ENCODE measurements around the gene WDR93. TPM values are rescaled to one million over a fixed set of nuclear protein-coding genes. Genes with fewer than 3 reads are reported as not detected.

WDR93 gene
- total RNA-seq, 1 donor from 2014 or later = not detected

DNA sequence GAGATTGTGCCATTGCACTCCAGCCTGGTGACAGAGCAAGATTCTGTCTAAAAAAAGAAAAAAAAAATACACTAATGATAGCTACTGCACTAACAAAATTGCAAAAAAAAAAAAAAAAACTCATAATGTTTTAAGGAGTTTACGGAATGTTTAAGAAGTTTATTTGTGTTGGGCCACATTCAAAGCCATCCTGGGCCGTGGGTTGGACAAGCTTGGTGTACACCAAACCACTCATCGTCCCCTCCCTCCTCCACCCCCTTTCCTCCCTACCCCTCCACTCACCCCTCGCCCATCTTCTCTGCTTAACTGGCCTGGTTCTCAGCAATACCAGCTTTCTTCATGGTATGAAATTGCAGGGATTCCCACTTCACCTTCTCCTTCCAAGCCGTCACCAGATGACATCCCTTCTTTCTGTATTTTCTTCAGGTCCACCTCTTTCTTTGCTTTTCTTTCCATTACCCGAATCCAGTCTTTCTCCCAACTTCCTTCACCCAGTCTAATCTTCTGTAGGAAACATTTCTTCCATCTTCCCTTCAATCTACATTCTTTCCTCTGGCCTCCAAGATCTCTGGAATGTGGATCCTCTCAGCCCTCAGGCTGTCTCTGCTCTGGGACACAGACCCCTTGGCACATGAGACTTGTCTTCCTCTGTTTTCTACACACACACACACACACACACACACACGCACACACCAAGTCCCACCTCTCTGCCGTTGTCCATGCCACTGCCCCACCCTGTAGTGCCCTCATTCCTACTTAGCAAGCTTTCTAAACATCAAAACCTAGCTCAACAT lies 63.9 kb downstream of the WDR93 start:
- intact Hi-C loops (cut with DNase I) = no loop called here

DNA sequence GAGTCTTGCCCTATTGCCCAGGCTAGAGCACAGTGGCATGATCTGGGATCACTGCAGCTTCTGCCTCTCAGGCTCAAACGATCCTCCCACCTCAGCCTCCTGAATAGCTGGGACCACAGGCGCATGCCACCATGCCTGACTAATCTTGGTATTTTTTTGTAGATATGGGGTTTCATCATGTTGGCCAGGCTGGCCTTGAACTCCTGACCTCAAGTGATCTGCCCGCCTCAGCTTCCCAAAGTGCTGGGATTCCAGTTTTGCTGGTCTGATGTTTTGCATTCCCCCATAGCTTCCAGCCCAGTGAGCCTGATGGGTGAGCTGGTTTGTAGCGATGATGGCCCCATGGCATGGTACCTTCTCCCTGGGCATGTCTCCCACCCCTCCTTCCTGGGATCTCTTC lies 65.1 kb downstream of the WDR93 start:
- H3K4me1 ChIP-seq = peaks cover 11% of the 10 kb centered on the region
- no peaks in the 10 kb centered on the region for H3K27me3 ChIP-seq
- no peak overlapping the region for H3K27ac ChIP-seq
- intact Hi-C loops (cut with DNase I) = no loop called here
- no peaks in the 10 kb centered on the region for H3K36me3 ChIP-seq
- no peak for DNase-seq (ENCODE audit: extremely low spot score in 2 of 2)
- no peak overlapping the region for H3K4me3 ChIP-seq
- H3K9me3 ChIP-seq = no peaks in the 10 kb centered on the region
- TF ChIP-seq POLR2A (IDR thresholded peaks at IDR 0.05) = no peak
- no peak for TF ChIP-seq POLR2AphosphoS5 (IDR thresholded peaks at IDR 0.05; ENCODE audit: insufficient read depth in 1 of 2, low read depth in 1 of 2)
- TF ChIP-seq, protein P1, sequence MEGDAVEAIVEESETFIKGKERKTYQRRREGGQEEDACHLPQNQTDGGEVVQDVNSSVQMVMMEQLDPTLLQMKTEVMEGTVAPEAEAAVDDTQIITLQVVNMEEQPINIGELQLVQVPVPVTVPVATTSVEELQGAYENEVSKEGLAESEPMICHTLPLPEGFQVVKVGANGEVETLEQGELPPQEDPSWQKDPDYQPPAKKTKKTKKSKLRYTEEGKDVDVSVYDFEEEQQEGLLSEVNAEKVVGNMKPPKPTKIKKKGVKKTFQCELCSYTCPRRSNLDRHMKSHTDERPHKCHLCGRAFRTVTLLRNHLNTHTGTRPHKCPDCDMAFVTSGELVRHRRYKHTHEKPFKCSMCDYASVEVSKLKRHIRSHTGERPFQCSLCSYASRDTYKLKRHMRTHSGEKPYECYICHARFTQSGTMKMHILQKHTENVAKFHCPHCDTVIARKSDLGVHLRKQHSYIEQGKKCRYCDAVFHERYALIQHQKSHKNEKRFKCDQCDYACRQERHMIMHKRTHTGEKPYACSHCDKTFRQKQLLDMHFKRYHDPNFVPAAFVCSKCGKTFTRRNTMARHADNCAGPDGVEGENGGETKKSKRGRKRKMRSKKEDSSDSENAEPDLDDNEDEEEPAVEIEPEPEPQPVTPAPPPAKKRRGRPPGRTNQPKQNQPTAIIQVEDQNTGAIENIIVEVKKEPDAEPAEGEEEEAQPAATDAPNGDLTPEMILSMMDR (IDR thresholded peaks at IDR 0.05) = no peak

More for the DNA sequence above, 63.9 kb downstream of the WDR93 start:
- no peak for DNase-seq (ENCODE audit: extremely low spot score in 2 of 2)
- Histone ChIP-seq H3K9me3 (no peaks in the 10 kb centered on the region), H3K4me1 (peaks cover 15% of the 10 kb centered on the region), H3K4me3 (no peak overlapping the region), H3K27ac (no peak overlapping the region), H3K27me3 (no peaks in the 10 kb centered on the region), H3K36me3 (no peaks in the 10 kb centered on the region)
- TF ChIP-seq, protein P1 (IDR thresholded peaks at IDR 0.05) = no peak
- TF ChIP-seq POLR2A (IDR thresholded peaks at IDR 0.05) = no peak
- no peak for TF ChIP-seq POLR2AphosphoS5 (IDR thresholded peaks at IDR 0.05; ENCODE audit: insufficient read depth in 1 of 2, low read depth in 1 of 2)

DNA sequence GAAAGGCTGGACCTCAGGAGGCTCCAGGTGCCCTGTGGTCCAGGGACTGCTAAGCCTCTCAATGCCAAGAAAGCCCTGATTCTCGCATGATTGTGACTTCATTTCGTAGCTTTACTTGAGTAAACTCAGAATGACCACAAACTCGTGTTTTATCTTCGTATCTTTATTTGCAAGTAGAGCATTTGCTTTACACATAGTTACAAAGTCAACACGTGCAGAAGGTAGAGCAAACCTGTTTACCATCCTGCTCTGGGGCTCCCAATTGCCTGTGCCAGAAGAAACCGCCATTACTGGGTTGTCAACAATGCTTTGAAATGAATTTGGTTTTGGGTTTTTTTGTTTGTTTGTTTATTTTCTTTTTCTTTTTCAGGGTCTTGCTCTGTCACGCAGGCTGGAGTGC lies 66.3 kb downstream of the WDR93 start:
- H3K27ac ChIP-seq = no peak overlapping the region
- no peaks in the 10 kb centered on the region for H3K27me3 ChIP-seq
- TF ChIP-seq POLR2A (IDR thresholded peaks at IDR 0.05) (no peak), POLR2AphosphoS5 (IDR thresholded peaks at IDR 0.05; ENCODE audit: insufficient read depth in 1 of 2, low read depth in 1 of 2) (no peak)
- TF ChIP-seq, protein P1 (IDR thresholded peaks at IDR 0.05) = no peak
- peaks cover 16% of the 10 kb centered on the region for H3K4me1 ChIP-seq
- DNase-seq (ENCODE audit: extremely low spot score in 2 of 2) = no peak
- no peaks in the 10 kb centered on the region for H3K36me3 ChIP-seq
- no peaks in the 10 kb centered on the region for H3K9me3 ChIP-seq
- intact Hi-C loops (cut with DNase I) = no loop called here
- H3K4me3 ChIP-seq = no peak overlapping the region

DNA sequence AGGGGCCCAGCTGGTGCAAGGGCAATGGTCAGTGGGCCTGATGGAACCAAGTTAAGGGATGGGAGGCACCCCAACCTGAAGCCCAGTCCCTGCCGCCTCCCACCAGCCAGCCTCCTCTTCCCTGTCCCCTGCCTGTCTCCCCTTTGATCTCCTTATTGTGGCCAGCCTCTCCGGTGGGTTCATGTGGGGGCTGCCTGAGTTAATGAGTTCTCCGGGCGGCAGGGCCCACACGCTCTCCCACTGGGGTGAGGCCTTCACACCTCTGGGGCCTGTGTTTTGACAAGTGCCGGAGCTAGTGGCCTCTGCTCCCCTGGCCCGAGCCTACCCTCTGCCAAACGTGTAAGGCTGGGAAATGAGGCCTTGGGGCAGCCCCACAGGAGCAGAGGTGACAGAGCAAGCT lies 67.7 kb downstream of the WDR93 start:
- H3K36me3 ChIP-seq = no peaks in the 10 kb centered on the region
- intact Hi-C loops (cut with DNase I) = no loop called here
- TF ChIP-seq POLR2AphosphoS5 (IDR thresholded peaks at IDR 0.05; ENCODE audit: insufficient read depth in 1 of 2, low read depth in 1 of 2) = no peak
- no peak for TF ChIP-seq POLR2A (IDR thresholded peaks at IDR 0.05)
- TF ChIP-seq, protein P1 (IDR thresholded peaks at IDR 0.05) = no peak

DNA sequence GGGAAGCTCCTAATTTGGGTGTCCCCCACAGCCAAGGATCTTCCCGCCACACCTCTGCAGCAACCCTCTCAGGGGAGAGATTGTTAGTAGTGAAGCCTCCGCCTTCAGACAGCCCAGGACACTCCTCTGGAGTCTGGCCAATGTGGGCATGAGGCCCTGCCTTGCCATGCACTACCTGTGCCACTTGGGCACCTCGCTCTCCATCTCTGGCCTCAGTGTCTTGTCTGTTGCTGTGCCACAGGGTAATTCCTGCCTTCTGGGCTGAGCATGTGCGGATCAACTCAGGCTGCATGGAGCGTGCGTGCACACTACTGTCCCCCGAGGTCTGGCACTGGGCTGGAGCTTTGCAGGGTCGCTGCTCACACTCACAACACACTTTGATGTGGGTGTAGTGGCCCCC lies 68.4 kb downstream of the WDR93 start:
- no peak overlapping the region for H3K27ac ChIP-seq

More for the DNA sequence above, 67.7 kb downstream of the WDR93 start:
- H3K27ac ChIP-seq = no peak overlapping the region
- H3K27me3 ChIP-seq = no peaks in the 10 kb centered on the region
- no peak for DNase-seq (ENCODE audit: extremely low spot score in 2 of 2)
- no peaks in the 10 kb centered on the region for H3K9me3 ChIP-seq
- no peak overlapping the region for H3K4me3 ChIP-seq
- peaks cover 18% of the 10 kb centered on the region for H3K4me1 ChIP-seq

More for the DNA sequence above, 68.4 kb downstream of the WDR93 start:
- H3K27me3 ChIP-seq = no peaks in the 10 kb centered on the region
- DNase-seq (ENCODE audit: extremely low spot score in 2 of 2) = peak in 1 of 2 donors; percentile 83
- peaks cover 18% of the 10 kb centered on the region for H3K4me1 ChIP-seq
- no peaks in the 10 kb centered on the region for H3K9me3 ChIP-seq
- H3K4me3 ChIP-seq = no peak overlapping the region
- no peaks in the 10 kb centered on the region for H3K36me3 ChIP-seq
- TF ChIP-seq, protein P1 (IDR thresholded peaks at IDR 0.05) = no peak
- TF ChIP-seq POLR2A (IDR thresholded peaks at IDR 0.05) (no peak), POLR2AphosphoS5 (IDR thresholded peaks at IDR 0.05; ENCODE audit: insufficient read depth in 1 of 2, low read depth in 1 of 2) (no peak)
- intact Hi-C loops (cut with DNase I) = no loop called here

Measured in vagina (tissue), 2 donors.